GM21515 (cell line): ENCODE data around the gene ERI2.
A peak's percentile ranks its signal among the peaks of the same experiment; 100 is the strongest.
"Not testable (repeated sequence)": the region's sequence is repeated elsewhere in the genome, so short reads cannot be mapped to it uniquely, and the experiment has no call there.

Experiments used
- ATAC-seq: cut with Tn5 transposase; IDR thresholded peaks from one replicate; pipeline ENCODE4 v1.9.1; 2021; ENCODE audit not compliant: unreplicated experiment

Gene ERI2

DNA sequence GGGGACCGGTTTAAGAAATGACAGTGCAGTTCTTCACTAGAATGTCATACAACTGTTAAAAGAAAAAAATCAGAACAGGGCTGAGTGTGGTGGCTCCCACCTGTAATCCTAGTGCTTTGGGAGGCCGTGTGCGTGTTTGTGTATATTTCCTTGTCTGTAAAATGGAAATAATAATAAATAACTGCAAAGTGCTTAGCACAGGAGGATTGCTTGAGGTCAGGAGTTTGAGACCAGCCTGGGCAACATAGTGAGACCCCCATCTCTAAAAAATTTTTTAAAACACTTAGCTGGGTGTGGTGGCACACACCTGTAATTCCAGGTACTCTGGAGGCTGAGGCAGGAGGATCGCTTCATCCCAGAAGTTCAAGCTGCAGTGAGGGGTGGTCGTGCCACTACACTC, 40.0 kb downstream of the ERI2 start:
- ATAC-seq: no peak

- no peak for ATAC-seq
Measured at GRCh38 chr16:20765732-20766131, 40.5 kb downstream of the ERI2 start.

- ATAC-seq: not testable (repeated sequence)
Measured at GRCh38 chr16:20764448-20764847, 41.8 kb downstream of the ERI2 start.

GRCh38 chr16:20763461-20764232, 42.6 kb downstream of the ERI2 start, which contains the start of gene ACSM3:
TSS of gene ACSM3 (plus strand) at chr16:20764014. CDS start at chr16:20770035, 6,021 bp downstream.
- ATAC-seq: peak; percentile 98

DNA sequence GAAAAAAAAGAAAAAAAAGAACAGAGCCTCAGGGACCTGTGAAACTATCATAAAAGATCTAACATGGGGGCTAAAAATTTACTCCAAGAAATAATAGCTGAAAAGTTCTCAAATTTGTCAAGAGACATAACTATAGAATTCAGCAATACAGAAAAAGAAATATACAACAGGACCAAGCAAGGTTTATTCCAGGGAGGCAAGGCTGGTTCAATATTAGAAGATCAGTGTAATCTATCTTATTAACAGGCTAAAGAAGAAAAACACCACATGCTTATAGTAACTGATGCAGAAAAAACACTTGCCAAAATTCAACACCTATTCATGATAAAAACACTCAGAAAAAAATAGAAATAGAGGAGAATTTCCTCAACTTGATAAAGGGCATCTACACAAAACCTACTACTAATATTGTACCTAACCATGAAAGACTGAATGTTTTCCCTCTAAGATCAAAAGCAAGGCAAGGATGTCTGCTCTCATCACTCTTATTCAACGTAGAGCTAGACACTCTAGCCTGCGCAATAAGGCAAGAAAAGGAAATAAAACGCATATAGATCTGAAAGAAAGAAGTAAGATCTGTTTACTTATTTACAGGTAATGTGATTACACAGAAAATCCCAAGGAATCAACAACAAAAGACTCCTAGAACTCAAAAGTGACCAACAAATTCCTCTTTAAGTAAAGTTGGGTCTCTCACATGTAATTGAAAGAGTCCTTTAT, 43.7 kb downstream of the ERI2 start:
- no peak for ATAC-seq

DNA sequence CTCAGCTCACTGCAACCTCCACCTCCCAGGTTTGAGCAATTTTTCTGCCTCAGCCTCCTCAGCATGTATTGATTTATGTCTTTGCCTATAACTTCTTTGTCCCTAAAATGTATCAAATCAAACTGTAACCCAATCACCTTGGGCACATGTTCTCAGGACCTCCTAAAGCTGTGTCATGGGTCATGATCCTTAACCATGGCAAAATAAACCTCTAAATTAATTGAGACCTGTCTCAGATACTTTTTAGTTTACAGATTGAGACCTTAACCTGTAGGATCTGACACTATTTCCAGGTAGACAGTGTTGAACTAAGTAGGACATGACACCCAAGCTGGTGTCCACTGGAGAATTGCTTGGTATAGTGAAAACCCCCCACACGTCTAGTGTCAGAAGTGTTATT, 45.1 kb downstream of the ERI2 start:
- no peak for ATAC-seq

DNA sequence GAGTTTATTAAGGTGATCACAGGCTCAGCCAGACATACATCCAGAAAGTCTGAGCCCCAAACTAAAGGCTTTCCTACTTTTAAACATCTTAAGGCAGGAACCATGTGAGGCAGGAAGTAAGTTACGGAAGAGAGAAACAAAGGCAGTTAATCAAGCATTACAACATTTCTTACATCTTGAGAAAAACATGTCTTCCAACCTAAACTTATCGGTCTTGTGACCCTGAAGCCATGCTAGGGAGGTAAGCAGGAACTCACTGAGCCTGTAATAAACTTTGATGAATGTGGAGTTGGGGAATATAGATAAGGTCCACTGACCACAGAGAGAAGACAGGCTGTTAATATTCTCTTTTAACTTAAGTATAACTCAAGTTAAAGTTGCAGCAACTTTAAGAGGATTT, 45.9 kb downstream of the ERI2 start:
- no peak for ATAC-seq

GRCh38 chr16:20755799-20756198, 50.5 kb downstream of the ERI2 start:
- ATAC-seq: not testable (repeated sequence)

- no peak for ATAC-seq
Measured at GRCh38 chr16:20755238-20755637, 51.0 kb downstream of the ERI2 start.

DNA sequence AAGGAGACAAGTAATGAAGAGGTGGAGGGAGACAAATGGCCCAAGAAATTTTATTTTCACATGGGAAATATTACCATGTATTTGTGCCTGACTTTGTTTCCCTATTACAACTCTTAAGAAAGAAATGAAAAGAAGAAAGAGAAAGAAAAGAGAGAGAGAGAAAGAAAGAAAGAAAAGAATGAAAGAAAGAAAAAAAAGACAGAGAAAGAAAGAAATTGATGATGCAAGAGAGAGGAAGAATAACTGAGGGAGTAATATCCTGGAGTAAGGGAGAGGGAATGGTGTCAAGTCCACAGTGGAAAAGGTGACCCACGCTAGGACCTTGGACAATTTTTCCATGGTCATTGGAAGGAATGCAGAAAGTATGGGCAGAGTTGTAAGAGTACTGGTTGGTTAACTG, 52.5 kb downstream of the ERI2 start:
- ATAC-seq: no peak

- no peak for ATAC-seq
Measured at GRCh38 chr16:20750558-20750957, 55.7 kb downstream of the ERI2 start.

GRCh38 chr16:20749474-20749873, 56.8 kb downstream of the ERI2 start:
- ATAC-seq: no peak

GRCh38 chr16:20747030-20747816, 59.0 kb downstream of the ERI2 start:
- ATAC-seq: no peak

DNA sequence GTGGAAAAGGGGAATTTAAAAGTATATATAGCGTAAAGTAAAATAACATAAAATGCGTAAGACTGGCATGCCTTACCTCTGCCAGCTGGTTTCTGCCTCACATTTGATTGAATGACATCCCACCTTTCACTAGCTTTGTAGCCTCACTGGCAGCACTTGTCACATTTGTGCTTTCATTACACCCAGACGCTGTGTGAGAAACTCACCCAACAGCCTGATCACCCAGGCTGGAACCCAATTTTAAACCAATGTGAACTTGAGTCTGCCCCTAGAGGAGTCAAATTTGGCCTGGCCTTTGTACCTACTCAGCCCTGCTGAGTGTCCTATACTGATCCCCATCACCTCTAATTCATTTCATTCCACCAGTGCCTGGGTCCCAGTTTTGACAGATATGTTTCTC, 59.8 kb downstream of the ERI2 start:
- no peak for ATAC-seq
